Measurements from ENCODE around the gene MYH14. TPM values are rescaled to one million over a fixed set of nuclear protein-coding genes. Genes with fewer than 3 reads are reported as not detected.

MYH14 gene
- total RNA-seq, 2 experiments from 2014 or later = not detected

- Histone ChIP-seq H3K4me2 (ENCODE audit: low read length) (no peak overlapping the region), H3K4me1 (ENCODE audit: insufficient read depth, low read length, poor library complexity, severe bottlenecking) (no peaks in the 10 kb centered on the region), H2AFZ (ENCODE audit: low read length) (no peak overlapping the region), H3K9me3 (ENCODE audit: low read length) (no peaks in the 10 kb centered on the region), H3K79me2 (ENCODE audit: insufficient read depth, low read depth, low read length) (no peaks in the 10 kb centered on the region), H4K20me1 (ENCODE audit: insufficient read depth, low read length) (no peaks in the 10 kb centered on the region), H3K9me2 (ENCODE audit: insufficient read depth, low read length) (no peaks in the 10 kb centered on the region), H3K27ac (ENCODE audit: low read depth, low read length, poor library complexity, severe bottlenecking) (no peak overlapping the region), H3K36me3 (ENCODE audit: insufficient read depth, low read length) (no peaks in the 10 kb centered on the region), H3K4me3 (ENCODE audit: low read depth, low read length, poor library complexity, severe bottlenecking) (no peak overlapping the region)
- ChIA-PET POLR2A (interaction anchor here (0.6 kb wide), 1 partner anchor 290 kb away, joined by 4 read pairs; no protein-coding TSS in a partner anchor), CTCF (ENCODE audit: unreplicated experiment) (no interaction called here)
- intact Hi-C loops (cut with micrococcal nuclease; ENCODE audit: unreplicated experiment) = no loop called here
- BruUV-seq (replicated peaks) = no TSS peak
- TF ChIP-seq EZH2phosphoT487 (IDR thresholded peaks at IDR 0.05; ENCODE audit: borderline replicate concordance, low read depth, low read length) = no peak
- TF ChIP-seq, protein P1, sequence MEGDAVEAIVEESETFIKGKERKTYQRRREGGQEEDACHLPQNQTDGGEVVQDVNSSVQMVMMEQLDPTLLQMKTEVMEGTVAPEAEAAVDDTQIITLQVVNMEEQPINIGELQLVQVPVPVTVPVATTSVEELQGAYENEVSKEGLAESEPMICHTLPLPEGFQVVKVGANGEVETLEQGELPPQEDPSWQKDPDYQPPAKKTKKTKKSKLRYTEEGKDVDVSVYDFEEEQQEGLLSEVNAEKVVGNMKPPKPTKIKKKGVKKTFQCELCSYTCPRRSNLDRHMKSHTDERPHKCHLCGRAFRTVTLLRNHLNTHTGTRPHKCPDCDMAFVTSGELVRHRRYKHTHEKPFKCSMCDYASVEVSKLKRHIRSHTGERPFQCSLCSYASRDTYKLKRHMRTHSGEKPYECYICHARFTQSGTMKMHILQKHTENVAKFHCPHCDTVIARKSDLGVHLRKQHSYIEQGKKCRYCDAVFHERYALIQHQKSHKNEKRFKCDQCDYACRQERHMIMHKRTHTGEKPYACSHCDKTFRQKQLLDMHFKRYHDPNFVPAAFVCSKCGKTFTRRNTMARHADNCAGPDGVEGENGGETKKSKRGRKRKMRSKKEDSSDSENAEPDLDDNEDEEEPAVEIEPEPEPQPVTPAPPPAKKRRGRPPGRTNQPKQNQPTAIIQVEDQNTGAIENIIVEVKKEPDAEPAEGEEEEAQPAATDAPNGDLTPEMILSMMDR (conservative IDR thresholded peaks at IDR 0.05; ENCODE audit: low read length) = no peak
- no peak for DNase-seq (ENCODE audit: low spot score)
Measured at GRCh38 chr19:50231821-50232220, 28.4 kb downstream of the MYH14 start.

- H3K4me2 ChIP-seq (ENCODE audit: low read length) = no peak overlapping the region
- H4K20me1 ChIP-seq (ENCODE audit: insufficient read depth, low read length) = no peaks in the 10 kb centered on the region
- no peaks in the 10 kb centered on the region for H3K9me2 ChIP-seq (ENCODE audit: insufficient read depth, low read length)
- H3K4me1 ChIP-seq (ENCODE audit: insufficient read depth, low read length, poor library complexity, severe bottlenecking) = no peaks in the 10 kb centered on the region
- DNase-seq (ENCODE audit: low spot score) = no peak
- H2AFZ ChIP-seq (ENCODE audit: low read length) = no peak overlapping the region
- no peaks in the 10 kb centered on the region for H3K79me2 ChIP-seq (ENCODE audit: insufficient read depth, low read depth, low read length)
- no peaks in the 10 kb centered on the region for H3K9me3 ChIP-seq (ENCODE audit: low read length)
- ChIA-PET CTCF (ENCODE audit: unreplicated experiment) (no interaction called here), POLR2A (interaction anchor here (0.6 kb wide), 1 partner anchor 289 kb away, joined by 4 read pairs; no protein-coding TSS in a partner anchor)
- H3K27ac ChIP-seq (ENCODE audit: low read depth, low read length, poor library complexity, severe bottlenecking) = no peak overlapping the region
- no TSS peak for BruUV-seq (replicated peaks)
- H3K4me3 ChIP-seq (ENCODE audit: low read depth, low read length, poor library complexity, severe bottlenecking) = no peak overlapping the region
- no peaks in the 10 kb centered on the region for H3K36me3 ChIP-seq (ENCODE audit: insufficient read depth, low read length)
- intact Hi-C loops (cut with micrococcal nuclease; ENCODE audit: unreplicated experiment) = no loop called here
- TF ChIP-seq, protein P1 (conservative IDR thresholded peaks at IDR 0.05; ENCODE audit: low read length) = no peak
- TF ChIP-seq EZH2phosphoT487 (IDR thresholded peaks at IDR 0.05; ENCODE audit: borderline replicate concordance, low read depth, low read length) = no peak
Measured at GRCh38 chr19:50232600-50232999, 29.2 kb downstream of the MYH14 start.

DNA sequence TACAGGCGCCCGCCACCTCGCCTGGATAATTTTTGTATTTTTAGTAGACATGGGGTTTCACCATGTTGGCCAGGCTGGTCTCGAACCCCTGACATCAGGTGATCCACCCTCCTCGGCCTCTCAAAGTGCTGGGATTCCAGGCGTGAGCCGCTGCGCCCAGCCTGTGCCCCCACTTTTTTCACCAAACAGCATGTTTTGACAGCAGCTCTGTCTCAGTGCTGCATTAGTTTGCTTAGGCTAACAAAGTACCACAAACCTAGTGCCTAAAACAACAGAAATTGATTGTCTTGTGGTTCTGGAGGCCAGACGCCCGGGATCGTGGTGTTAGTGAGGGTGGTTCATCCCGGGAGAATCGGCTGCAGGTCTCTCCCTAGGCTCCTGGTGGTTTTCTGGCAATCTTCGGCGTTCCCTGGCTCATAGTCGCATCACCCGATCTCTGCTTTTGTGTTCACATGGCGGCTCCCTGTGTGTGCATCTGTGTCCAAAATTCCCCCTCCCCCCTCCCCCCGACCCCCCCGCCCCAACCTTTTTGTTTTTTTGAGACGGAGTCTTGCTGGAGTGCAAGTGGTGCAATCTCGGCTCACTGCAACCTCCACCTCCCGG is 30.0 kb downstream of the MYH14 start:
- Histone ChIP-seq H3K27ac (ENCODE audit: low read depth, low read length, poor library complexity, severe bottlenecking) (no peak overlapping the region), H4K20me1 (ENCODE audit: insufficient read depth, low read length) (no peaks in the 10 kb centered on the region), H3K36me3 (ENCODE audit: insufficient read depth, low read length) (no peaks in the 10 kb centered on the region), H3K4me2 (ENCODE audit: low read length) (no peak overlapping the region), H3K79me2 (ENCODE audit: insufficient read depth, low read depth, low read length) (no peaks in the 10 kb centered on the region), H3K9me2 (ENCODE audit: insufficient read depth, low read length) (no peaks in the 10 kb centered on the region), H3K9me3 (ENCODE audit: low read length) (no peaks in the 10 kb centered on the region), H3K4me1 (ENCODE audit: insufficient read depth, low read length, poor library complexity, severe bottlenecking) (no peaks in the 10 kb centered on the region), H2AFZ (ENCODE audit: low read length) (no peak overlapping the region), H3K4me3 (ENCODE audit: low read depth, low read length, poor library complexity, severe bottlenecking) (no peak overlapping the region)
- CTCF ChIA-PET (ENCODE audit: unreplicated experiment) = interaction anchor here (0.6 kb wide), 1 partner anchor 498 kb away, joined by 3 read pairs; no protein-coding TSS in a partner anchor
- intact Hi-C loops (cut with micrococcal nuclease; ENCODE audit: unreplicated experiment) = no loop called here
- DNase-seq (ENCODE audit: low spot score) = no peak
- POLR2A ChIA-PET = no interaction called here
- no TSS peak for BruUV-seq (replicated peaks)
- TF ChIP-seq EZH2phosphoT487 (IDR thresholded peaks at IDR 0.05; ENCODE audit: borderline replicate concordance, low read depth, low read length) = no peak
- TF ChIP-seq, protein P1 (conservative IDR thresholded peaks at IDR 0.05; ENCODE audit: low read length) = no peak
